Neural crest cell (in vitro differentiated cells): ENCODE results near the gene VWA2. TPM values are rescaled to one million over a fixed set of nuclear protein-coding genes. Genes with fewer than 3 reads are reported as not detected.

ENCODE experiments used
- DNase-seq: peaks from one replicate; pipeline ENCODE4 v3.0.0; 2021; ENCODE audit warnings: low read depth, mixed read lengths, low spot score
- H3K27ac Mint-ChIP-seq: one replicate; pipeline ENCODE4 v1.8.0; 2021; ENCODE audit warnings: mild to moderate bottlenecking, mixed read lengths; ENCODE audit not compliant: unreplicated experiment
- H3K27me3 Mint-ChIP-seq: 2 replicates; pipeline ENCODE4 v1.8.0; 2021; ENCODE audit warnings: low read depth, mild to moderate bottlenecking, mixed read lengths
- H3K36me3 Mint-ChIP-seq: 2 replicates; pipeline ENCODE4 v1.8.0; 2021; ENCODE audit warnings: low read depth, mild to moderate bottlenecking, mixed read lengths
- H3K4me1 Mint-ChIP-seq: 2 replicates; pipeline ENCODE4 v1.8.0; 2021; ENCODE audit warnings: mixed read lengths
- H3K4me3 Mint-ChIP-seq: one replicate; pipeline ENCODE4 v1.8.0; 2021; ENCODE audit warnings: mild to moderate bottlenecking, mixed read lengths
- H3K9me3 Mint-ChIP-seq: 2 replicates; pipeline ENCODE4 v1.8.0; 2021; ENCODE audit warnings: mixed read lengths
- CTCF ChIP-seq: fragments of 200-600 bp; sonication (generic); conservative IDR thresholded peaks from 2 replicates; pipeline ENCODE4 v1.5.0; 2021; ENCODE audit warnings: antibody characterized with exemption, mild to moderate bottlenecking
- total RNA-seq: library from RNA; stranded (reverse); gene quantifications from 2 replicates; pipeline ENCODE4 v1.2.1, GENCODE V29; 2021

VWA2 gene
- total RNA-seq, 1 donor from 2014 or later, result not detected

GRCh38 chr10:114336823-114337509, 97.9 kb downstream of the VWA2 start:
- Mint-ChIP-seq H3K9me3 (no peaks in the 10 kb centered on the region), H3K4me3 (no peak overlapping the region), H3K27me3 (no peaks in the 10 kb centered on the region), H3K36me3 (peaks cover 10% of the 10 kb centered on the region), H3K27ac (peak overlapping the region; percentile 86), H3K4me1 (peaks cover 46% of the 10 kb centered on the region)
- TF ChIP-seq CTCF, result no peak
- no peak for DNase-seq

- peak overlapping the region; percentile 27 for H3K4me3 Mint-ChIP-seq
- peak overlapping the region; percentile 93 for H3K27ac Mint-ChIP-seq
- DNase-seq, result peak; percentile 30
- no peak for TF ChIP-seq CTCF
- no peaks in the 10 kb centered on the region for H3K27me3 Mint-ChIP-seq
- H3K36me3 Mint-ChIP-seq, result peaks cover 10% of the 10 kb centered on the region
- H3K4me1 Mint-ChIP-seq, result peaks cover 48% of the 10 kb centered on the region
- no peaks in the 10 kb centered on the region for H3K9me3 Mint-ChIP-seq
Observed at GRCh38 chr10:114337510-114338462, 98.7 kb downstream of the VWA2 start.

GRCh38 chr10:114340816-114341215, 101.8 kb downstream of the VWA2 start:
- Mint-ChIP-seq H3K27ac (no peak overlapping the region), H3K4me3 (no peak overlapping the region), H3K4me1 (peaks cover 60% of the 10 kb centered on the region), H3K36me3 (peaks cover 13% of the 10 kb centered on the region), H3K9me3 (no peaks in the 10 kb centered on the region), H3K27me3 (no peaks in the 10 kb centered on the region)
- no peak for TF ChIP-seq CTCF
- no peak for DNase-seq

Other genes with a start within 250 kb of the VWA2 start
- gene ADRB1, start 195.4 kb upstream of the VWA2 start, total RNA-seq, result 0.07 and 0.14 TPM in 2 replicates
- gene CCDC186, start 65.1 kb upstream of the VWA2 start, total RNA-seq, result 6.2 and 7.1 TPM in 2 replicates
- gene TDRD1, start 59.9 kb upstream of the VWA2 start, total RNA-seq, result not detected in 2 replicates
- 72.1 and 73.6 TPM in 2 replicates for gene AFAP1L2, start 165.2 kb downstream of the VWA2 start, total RNA-seq